ENCODE data around the gene NUDT4.

The NUDT4 gene

GRCh38 chr12:93377252-93378195, at the start of gene NUDT4:
TSS of gene NUDT4 (plus strand) at chr12:93377925. CDS start at chr12:93378323, 398 bp downstream.
- peak; percentile 62 for FAIRE-seq

DNA sequence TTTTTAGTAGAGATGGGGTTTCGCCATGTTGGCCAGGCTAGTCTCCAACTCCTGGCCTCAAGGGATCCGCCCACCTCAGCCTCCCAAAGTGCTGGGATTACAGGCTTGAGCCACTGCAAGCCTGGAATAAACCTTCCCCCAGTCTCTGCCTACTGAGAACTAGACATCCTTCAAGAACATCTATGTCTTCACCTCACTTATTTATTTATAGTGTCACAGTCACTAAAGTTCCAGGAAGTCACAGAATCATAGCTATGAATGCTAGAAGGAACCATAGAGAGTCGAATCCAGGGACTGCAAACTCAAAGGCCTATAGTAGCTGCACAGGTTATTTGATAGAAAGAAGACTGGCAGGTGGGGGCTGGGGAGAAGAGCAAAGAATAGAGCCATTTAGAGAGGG, 44.7 kb upstream of the NUDT4 start:
- no peak for FAIRE-seq

DNA sequence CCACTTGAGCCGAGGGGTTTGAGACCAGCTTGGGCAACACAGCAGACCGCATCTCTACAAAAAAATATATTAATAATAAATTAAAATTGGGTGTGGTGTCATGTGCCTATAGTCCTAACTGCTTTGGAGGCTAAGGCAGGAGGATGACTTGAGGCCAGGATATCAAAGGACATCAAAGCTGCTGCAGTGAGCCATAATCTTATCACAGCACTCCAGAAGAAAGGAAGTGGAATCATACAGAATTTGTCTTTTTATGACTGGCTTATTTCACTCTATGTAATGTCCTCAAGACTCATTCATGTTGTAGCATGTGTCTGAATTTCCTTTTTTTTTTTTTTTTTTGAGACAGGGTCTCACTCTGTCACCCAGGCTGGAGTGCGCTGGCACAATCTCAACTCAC, 43.9 kb upstream of the NUDT4 start:
- no peak for FAIRE-seq

DNA sequence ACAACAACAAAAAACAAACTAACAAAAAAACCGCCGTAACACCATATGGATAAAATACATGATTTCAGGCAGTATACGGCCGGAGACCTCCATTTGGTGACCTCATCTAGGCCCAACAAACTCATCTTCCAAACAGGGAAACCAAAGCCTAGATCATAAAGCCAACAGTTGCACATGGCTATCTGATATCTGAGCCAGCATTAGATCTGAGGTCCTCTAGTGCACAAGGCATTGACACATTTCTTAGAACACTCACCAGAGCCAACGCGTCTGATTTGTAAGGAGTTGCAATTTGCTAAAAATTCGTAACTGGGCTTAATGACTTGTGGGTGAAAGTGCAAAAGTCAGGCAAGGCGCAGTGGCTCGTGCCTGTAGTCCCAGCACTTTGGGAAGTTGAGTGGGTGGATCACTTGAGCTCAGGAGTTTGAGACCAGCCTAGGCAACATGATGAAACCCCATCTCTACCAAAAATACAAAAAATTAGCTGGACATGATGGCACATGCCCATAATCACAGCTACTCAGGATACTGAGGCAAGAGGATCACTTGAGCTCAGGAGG, 42.0 kb upstream of the NUDT4 start:
- FAIRE-seq = no peak

- FAIRE-seq = no peak
Observed at GRCh38 chr12:93336291-93336741, 41.4 kb upstream of the NUDT4 start.

DNA sequence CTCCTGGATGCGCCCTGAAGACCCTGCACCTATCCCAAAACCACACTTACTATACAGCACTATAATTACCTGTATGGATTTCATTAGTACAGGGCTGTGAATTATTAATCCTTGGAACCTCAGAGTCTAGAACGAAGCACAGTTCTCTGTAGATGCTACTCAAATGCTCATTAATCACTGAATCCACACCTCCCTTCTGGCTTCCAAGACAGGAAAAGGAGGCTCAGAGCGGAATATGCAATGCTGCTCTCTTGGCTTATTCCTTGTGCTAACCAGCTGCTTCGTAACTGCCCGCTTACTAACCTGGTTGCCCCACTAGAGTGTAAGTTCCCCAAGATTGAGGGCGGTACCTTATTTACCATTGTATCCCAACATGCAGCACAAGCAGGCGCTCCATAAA, 39.1 kb upstream of the NUDT4 start:
- FAIRE-seq = no peak

- no peak for FAIRE-seq
Observed at GRCh38 chr12:93339695-93340094, 38.0 kb upstream of the NUDT4 start.

DNA sequence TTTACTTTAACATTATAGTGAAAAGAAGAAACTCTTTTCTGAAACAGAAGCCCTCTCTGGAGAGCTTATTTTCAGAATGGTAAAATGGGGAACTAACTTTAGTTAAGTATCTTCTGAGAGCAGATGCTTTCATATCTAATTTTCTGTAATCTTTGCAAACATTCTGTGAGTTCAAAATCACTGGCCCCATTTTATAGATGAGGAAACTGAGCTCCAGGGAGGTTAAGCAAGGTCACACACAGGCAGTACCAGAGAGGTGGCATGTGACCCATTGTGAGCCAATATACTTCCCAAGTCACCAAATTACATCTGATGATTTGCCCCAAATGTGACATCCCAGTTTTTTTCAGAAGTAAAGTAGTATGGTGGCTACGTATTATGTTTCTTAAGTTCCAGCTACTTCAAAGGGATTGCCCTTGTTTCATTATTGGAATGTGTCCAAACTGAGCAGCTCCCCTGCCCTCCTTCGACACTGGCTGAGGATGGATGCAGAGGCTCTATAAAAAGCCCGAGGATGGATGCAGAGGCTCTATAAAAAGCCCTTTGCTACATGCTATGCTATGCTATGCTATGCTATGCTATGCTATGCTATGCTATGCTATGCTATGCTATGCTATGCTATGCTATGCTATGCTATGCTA, 36.2 kb upstream of the NUDT4 start:
- no peak for FAIRE-seq

DNA sequence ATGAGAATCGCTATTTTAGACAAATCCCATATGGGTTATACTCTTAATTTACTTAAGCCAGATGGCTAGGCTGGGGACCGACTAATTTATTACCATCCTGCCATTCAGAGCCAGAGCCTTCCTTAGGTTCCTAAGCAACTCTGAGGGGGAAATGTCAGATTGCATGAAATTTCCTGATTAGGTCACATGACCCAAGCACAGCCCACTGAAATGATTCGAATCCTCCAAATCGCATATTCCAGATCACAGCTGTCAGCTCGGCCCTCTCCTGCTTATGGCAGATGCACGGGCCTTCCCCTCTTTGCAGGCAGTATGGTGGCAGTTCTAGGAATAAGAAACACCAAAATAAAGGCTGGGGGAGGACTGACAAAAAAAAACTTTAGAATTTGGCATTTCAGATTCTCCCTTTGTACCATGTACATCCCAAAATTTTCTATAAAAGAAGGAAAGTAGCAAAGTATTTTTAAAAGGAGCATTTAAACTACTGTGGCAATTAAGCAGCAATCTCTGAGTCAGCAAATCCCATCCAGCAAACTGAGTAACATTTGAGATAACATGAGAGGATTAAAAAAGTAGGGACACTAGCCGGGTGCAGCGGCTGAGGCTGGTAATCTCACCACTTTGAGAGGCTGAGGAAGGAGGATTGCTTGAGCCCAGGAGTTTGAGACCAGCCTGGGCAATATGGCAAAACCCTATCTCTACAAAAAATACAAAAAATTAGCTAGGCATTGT, 30.5 kb upstream of the NUDT4 start:
- FAIRE-seq = no peak

DNA sequence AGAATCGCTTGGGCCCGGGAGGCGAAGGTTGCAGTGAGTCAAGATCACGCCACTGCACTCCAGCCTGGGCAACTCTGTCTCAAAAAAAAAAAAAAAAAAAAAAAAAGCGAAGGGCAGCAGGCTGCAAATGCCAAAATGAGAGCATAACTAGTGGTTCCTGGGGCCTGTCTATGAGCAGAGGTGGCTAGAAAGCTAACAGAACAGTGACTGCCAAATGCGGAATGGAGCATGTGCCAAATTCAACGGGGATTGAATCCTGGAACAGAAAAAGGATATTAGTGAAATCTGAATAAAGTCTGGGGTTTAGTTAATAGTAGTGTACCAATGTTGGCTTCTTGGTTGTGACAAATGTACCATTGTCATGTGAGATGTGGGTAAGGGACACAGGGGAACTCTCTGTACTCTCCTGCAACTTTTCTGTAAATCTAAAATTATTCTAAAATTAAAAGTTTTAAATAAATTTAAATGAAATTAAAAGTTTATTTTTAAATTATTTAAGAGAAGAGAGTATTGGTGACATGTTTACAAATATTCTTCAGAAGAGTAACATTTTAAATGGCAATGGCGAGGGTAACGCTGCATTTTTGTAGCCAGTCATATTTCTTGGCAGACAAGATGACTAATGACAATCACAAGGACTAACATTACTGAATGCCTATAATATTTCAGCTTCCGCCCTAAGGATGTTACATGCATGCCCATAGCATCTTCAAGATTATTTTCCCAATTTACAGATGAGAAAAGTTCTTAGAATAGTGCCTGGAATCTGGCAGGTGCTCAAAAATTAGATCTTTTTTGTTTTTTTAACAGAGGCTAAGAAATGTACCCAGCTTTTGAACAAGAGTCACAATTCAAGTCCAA, 28.9 kb upstream of the NUDT4 start:
- FAIRE-seq = no peak

- FAIRE-seq = no peak
Observed at GRCh38 chr12:93351726-93352125, 26.0 kb upstream of the NUDT4 start.

- no peak for FAIRE-seq
Observed at GRCh38 chr12:93352321-93352720, 25.4 kb upstream of the NUDT4 start.

DNA sequence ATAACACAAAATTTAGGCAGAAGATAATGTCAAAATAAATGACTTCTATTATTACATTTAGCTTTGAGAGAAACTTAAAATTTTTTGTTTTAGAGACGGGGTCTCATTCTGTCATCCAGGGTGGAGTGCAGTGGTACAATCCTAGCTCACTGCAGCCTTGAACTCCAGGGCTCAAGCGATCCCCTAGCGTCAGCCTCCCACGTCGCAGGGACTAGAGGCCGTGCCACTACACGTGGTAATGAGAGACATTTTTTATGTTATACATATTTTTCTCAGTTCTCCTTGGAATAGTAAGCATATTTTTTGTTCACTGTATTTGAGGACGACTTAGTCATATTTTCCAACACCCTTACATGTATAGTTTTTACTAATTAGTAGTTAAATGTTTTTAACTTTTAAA, 21.5 kb upstream of the NUDT4 start:
- no peak for FAIRE-seq

- no peak for FAIRE-seq
Observed at GRCh38 chr12:93358058-93358457, 19.7 kb upstream of the NUDT4 start.

GRCh38 chr12:93358821-93359220, 18.9 kb upstream of the NUDT4 start:
- FAIRE-seq = no peak

DNA sequence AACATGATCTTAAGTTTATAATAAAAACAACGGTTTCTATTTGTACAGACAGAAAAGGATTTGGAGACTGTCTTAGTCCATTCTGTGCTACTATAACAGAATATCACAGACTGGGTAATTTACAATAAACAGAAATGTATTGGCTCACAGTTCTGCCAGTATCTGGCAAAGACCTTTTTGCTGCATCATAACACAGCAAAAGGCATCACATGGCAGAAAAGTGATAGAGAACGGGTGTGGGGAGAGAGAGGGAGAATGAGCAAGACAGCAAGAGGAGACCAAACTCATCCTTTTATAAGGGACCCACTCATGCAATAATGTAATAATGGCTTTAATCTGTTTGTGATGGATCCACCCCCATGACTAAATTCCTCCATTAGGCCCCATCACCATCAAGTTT, 17.0 kb upstream of the NUDT4 start:
- FAIRE-seq = no peak

DNA sequence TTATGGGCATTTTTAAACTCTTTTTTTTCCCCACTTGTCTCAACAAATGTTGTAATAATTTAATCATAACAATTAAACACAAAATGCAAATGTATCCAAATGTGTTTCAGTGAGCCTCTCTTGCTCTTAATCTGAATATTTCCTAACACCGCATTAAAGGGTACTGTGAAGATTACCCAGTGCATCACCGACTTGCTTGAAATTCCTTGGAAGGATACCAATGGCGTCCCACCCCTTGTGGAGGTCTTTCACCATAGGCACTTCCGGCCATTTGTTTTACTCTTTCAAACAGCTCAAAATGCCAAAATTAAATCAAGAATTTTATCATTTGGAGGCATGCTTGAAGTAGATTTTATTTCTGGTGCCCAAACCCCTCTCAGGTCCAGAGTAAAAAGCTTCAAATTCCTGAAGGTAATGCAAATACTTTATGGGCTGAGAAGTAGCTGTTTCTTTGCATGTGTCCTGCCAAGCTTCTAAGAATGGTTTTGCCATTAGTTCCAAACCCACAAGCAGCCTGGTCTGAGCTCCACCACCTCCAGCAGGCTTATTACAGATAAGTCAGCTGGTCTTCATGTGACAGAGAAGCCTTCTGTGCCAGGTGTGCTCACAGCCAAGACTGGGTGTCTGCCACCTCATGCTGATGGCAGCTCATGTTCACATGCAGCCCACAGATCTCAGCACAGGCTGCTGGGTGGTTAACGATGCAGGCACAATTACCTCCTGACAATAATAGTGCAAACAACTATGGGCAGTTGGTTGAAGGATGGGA, 16.4 kb upstream of the NUDT4 start:
- no peak for FAIRE-seq

DNA sequence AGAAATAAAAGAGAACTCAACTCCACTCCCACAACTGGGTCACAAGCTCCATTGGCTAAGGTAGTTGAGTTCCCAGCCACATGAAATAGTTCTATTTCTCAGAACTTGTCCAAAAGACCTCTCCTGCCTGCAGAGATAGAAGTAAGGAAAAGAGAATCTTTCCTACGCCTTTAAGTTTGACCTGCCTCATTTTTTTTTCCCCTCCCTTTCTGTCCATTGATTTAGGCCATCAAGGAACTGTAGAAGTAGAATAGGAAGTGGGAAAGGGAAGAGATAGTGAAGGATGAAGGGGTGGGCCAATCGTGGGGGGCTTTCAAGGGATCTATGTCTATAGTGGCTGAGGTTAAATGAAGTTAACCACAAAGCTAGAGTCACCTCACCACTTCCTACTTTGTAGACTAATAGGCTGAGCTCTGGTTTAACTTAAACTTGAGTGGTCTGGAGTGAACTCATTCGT, 13.9 kb upstream of the NUDT4 start:
- no peak for FAIRE-seq

DNA sequence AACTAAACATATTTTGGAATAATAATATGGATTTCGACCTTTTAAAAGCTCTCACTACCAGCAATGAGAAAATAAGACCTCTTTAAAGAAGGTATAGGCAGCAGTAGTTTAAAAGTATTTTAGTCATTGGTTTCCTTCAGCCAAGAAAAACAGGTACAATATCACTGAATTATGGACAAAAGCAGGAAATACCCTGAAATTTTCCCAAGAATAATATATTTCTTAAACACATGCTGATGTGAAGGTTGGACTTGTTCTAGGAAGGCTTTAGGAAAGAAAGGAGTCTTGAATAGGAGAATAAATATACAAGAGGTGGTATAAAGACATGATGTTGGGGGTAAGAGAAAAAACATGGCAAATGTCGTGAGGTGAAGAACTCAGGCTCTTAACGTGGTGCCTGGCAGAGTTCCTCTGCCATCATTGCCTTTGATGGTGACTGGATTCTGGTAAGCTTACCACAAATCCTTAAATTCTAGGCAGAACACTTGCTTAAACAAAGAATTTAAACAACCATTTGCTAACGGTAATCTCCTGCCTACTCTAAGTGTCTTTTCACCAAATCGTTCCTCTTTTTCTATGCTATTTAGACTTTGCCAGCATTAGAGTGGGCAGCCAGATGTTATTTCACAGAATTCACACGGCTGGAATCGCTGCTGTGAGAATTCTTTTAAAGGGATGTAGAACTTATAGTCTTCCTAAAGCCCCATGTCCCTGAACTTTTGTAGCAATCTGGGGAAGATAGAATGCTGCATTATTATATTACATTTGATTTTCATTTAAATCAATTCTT, 11.9 kb upstream of the NUDT4 start:
- no peak for FAIRE-seq

- no peak for FAIRE-seq
Observed at GRCh38 chr12:93366422-93366821, 11.3 kb upstream of the NUDT4 start.
